HepG2 (cell line): ENCODE measurements around the gene ANKRD11. TPM values are rescaled to one million over a fixed set of nuclear protein-coding genes. Genes with fewer than 3 reads are reported as not detected.

Experiments
- ATAC-seq: fragments of 200-7000 bp; cut with Tn5 transposase; 3 replicates; pipeline ENCODE4 v1.9.1; 2020; ENCODE audit warnings: mild to moderate bottlenecking, moderate library complexity
- BruUV-seq: library from RNA; stranded (reverse); fragments of 400-500 nt; replicated peaks from 2 replicates; lab custom pipeline; 2021; lab: Mats Ljungman, UMichigan
- CTCF ChIA-PET: fragments of 300-600 bp; formaldehyde crosslinking; extraction: SDS; loops from one replicate; lab custom pipeline; 2021; ENCODE audit warnings: low total read pairs, inconsistent platforms, low intra/inter-chr PET ratio; lab: Yijun Ruan, JAX
- POLR2A ChIA-PET: fragments of 350-600 bp; sonication (Branson Sonifier 250); formaldehyde crosslinking; loops from one replicate; lab custom pipeline; 2020; ENCODE audit warnings: antibody characterized with exemption, inconsistent platforms; lab: Yijun Ruan, JAX
- DNase-seq: peaks from one replicate; pipeline ENCODE4 v3.0.0-alpha.2; 2015; ENCODE audit warnings: low spot score
- FAIRE-seq: peaks from 3 replicates; lab custom pipeline; 2011; peaks lifted over from hg19 to GRCh38; lab: Jason Lieb, UNC
- H2AFZ ChIP-seq: one replicate; pipeline ENCODE4 v1.6.1; 2011; ENCODE audit warnings: low read length, inconsistent platforms
- H3K27ac ChIP-seq: fragments of 300-600 bp; 3 replicates; pipeline ENCODE4 v1.8.0; 2011; ENCODE audit warnings: mixed run types, mild to moderate bottlenecking, mixed read lengths, low read length, inconsistent platforms; ENCODE audit not compliant: insufficient read depth; ENCODE audit errors: extremely low read length
- H3K27me3 ChIP-seq, 2 experiments: fragments of 200-600 bp in 1 of 2; 2 replicates in 1 of 2; 3 replicates in 1 of 2; pipeline versions ENCODE4 v1.6.0 to v1.8.0; 2011; ENCODE audit warnings: low read length in 2 of 2, mild to moderate bottlenecking in 2 of 2, moderate library complexity in 2 of 2, inconsistent platforms in 1 of 2; ENCODE audit not compliant: insufficient read depth in 2 of 2, control insufficient read depth in 1 of 2
- H3K36me3 ChIP-seq, 2 experiments: fragments of 200-600 bp in 1 of 2; replicated peaks in 1 of 2; 2 replicates in 1 of 2; 3 replicates in 1 of 2; pipeline versions ENCODE4 v1.5.1 to v1.8.0; 2011; ENCODE audit warnings: low read length in 2 of 2, inconsistent platforms in 1 of 2; ENCODE audit not compliant: insufficient read depth in 2 of 2, control insufficient read depth in 1 of 2
- H3K4me1 ChIP-seq: 2 replicates; pipeline ENCODE4 v1.5.1; 2012; ENCODE audit warnings: low read length, inconsistent platforms; ENCODE audit not compliant: insufficient read depth
- H3K4me2 ChIP-seq: 2 replicates; pipeline ENCODE4 v1.6.0; 2011; ENCODE audit warnings: low read depth, low read length, inconsistent platforms
- H3K4me3 ChIP-seq, 3 experiments: fragments of 200-600 bp in 1 of 3; sonication (generic), shearing (Covaris generic) in 1 of 3; replicated peaks in 1 of 3; 2 replicates each; pipeline ENCODE4 v1.5.1; 2011 to 2016; ENCODE audit warnings: low read length in 3 of 3, inconsistent platforms in 2 of 3, low read depth in 2 of 3, mild to moderate bottlenecking in 2 of 3, control low read depth in 1 of 3, mixed read lengths in 1 of 3; ENCODE audit not compliant: insufficient read depth in 1 of 3
- H3K79me2 ChIP-seq: one replicate; pipeline ENCODE4 v1.6.1; 2011; ENCODE audit warnings: low read length, inconsistent platforms; ENCODE audit not compliant: insufficient read depth
- H3K9ac ChIP-seq: 2 replicates; pipeline ENCODE4 v1.6.0; 2011; ENCODE audit warnings: mild to moderate bottlenecking, low read depth, low read length, inconsistent platforms; ENCODE audit not compliant: insufficient read depth
- H3K9me3 ChIP-seq: 2 replicates; pipeline ENCODE4 v1.5.1; 2012; ENCODE audit warnings: mild to moderate bottlenecking, low read length
- H4K20me1 ChIP-seq: 2 replicates; pipeline ENCODE4 v1.6.0; 2011; ENCODE audit warnings: inconsistent platforms, mild to moderate bottlenecking, low read length, moderate library complexity; ENCODE audit not compliant: insufficient read depth
- AGO2 ChIP-seq: fragments of 200-400 bp; formaldehyde crosslinking; optimal IDR thresholded peaks from 2 replicates; pipeline ENCODE3; 2017; ENCODE audit warnings: mild to moderate bottlenecking, low read depth, low read length, moderate library complexity
- HDAC6 ChIP-seq: fragments of 200-600 bp; sonication (generic); IDR thresholded peaks from 2 replicates; pipeline ENCODE4 v1.7.0; 2017; ENCODE audit warnings: mild to moderate bottlenecking, antibody characterized with exemption, low read length, low read depth
- HES4 ChIP-seq: sonication (generic); formaldehyde crosslinking; IDR thresholded peaks from 2 replicates; pipeline ENCODE4 v1.9.0; 2021; ENCODE audit warnings: mild to moderate bottlenecking, missing genetic modification reagents, borderline replicate concordance
- NPAS2 ChIP-seq: sonication (generic); formaldehyde crosslinking; IDR thresholded peaks from 2 replicates; pipeline ENCODE4 v1.8.0; 2022; ENCODE audit warnings: mild to moderate bottlenecking, missing genetic modification reagents, borderline replicate concordance
- NR2F1 ChIP-seq, 2 experiments: fragments of 450-650 bp in 1 of 2; formaldehyde crosslinking in 1 of 2; IDR thresholded peaks; 2 replicates each; pipeline versions ENCODE4 v1.5.0 to v1.6.1; 2016 to 2020; ENCODE audit warnings: mild to moderate bottlenecking in 1 of 2, missing compliant biosample characterization in 1 of 2, missing genetic modification reagents in 1 of 2, moderate library complexity in 1 of 2
- RBM22 ChIP-seq: fragments of 200-400 bp; formaldehyde crosslinking; optimal IDR thresholded peaks from 2 replicates; pipeline ENCODE3; 2017; ENCODE audit warnings: mild to moderate bottlenecking, low read length, moderate library complexity
- TOE1 ChIP-seq: sonication (generic); formaldehyde crosslinking; IDR thresholded peaks from 2 replicates; pipeline ENCODE4 v1.4.0; 2020; ENCODE audit warnings: mild to moderate bottlenecking, missing genetic modification reagents
- ZNF24 ChIP-seq: fragments of 450-650 bp; IDR thresholded peaks from 2 replicates; pipeline ENCODE4 v1.6.1; 2017; ENCODE audit warnings: antibody characterized with exemption, mild to moderate bottlenecking
- ZNF337 ChIP-seq: sonication (generic); formaldehyde crosslinking; IDR thresholded peaks from 2 replicates; pipeline ENCODE4 v1.5.1; 2020; ENCODE audit warnings: missing genetic modification reagents, low read depth, mild to moderate bottlenecking, borderline replicate concordance
- WGBS: methylation state at CpG from one replicate; pipeline ENCODE4 v1.1.6; 2017; ENCODE audit warnings: low lambda C conversion rate; 5-methylcytosine and 5-hydroxymethylcytosine counted together
- in situ Hi-C: cut with HindIII; loops from 2 replicates; pipeline ENCODE4 v1.10.0; 2017; ENCODE audit warnings: low pct_unique_long_range_greater_than_20kb; ENCODE audit not compliant: extremely low pct_ligation_motif_present
- intact Hi-C: fragments of 100-400 bp; cut with micrococcal nuclease; formaldehyde crosslinking; loops from one replicate; pipeline ENCODE4 v1.10.0; 2022; ENCODE audit not compliant: unreplicated experiment
- polyA plus RNA-seq, 8 experiments: library from polyadenylated mRNA; depleted of rRNA in 3 of 8; stranded (reverse) in 7 of 8; unstranded in 1 of 8; fragments of >200 nt; fragmentation: Illumina TruSeq in 4 of 8; extraction: Trizol in 4 of 8; gene quantifications; 2 replicates each; pipeline versions ENCODE4 v1.2.1 to v1.2.3, GENCODE V29; 2011 to 2016; ENCODE audit warnings: low read depth in 4 of 8, missing spikeins in 1 of 8, mixed read lengths in 1 of 8; ENCODE audit not compliant: insufficient read depth in 1 of 8
- total RNA-seq, 5 experiments: library from RNA; depleted of rRNA; stranded (reverse); fragments of >200 nt; fragmentation: Illumina TruSeq; extraction: Trizol; gene quantifications; 2 replicates each; pipeline ENCODE4 v1.2.3, GENCODE V29; 2016; ENCODE audit warnings: low read depth in 1 of 5
- TF ChIP-seq, protein P1 (sequence below): sonication (generic); formaldehyde crosslinking; IDR thresholded peaks from 2 replicates; pipeline ENCODE4 v1.4.0; 2020; ENCODE audit warnings: missing genetic modification reagents, borderline replicate concordance
- TF ChIP-seq, protein P2 (sequence below): sonication (generic); formaldehyde crosslinking; IDR thresholded peaks from 2 replicates; pipeline ENCODE4 v1.4.0; 2020; ENCODE audit warnings: missing genetic modification reagents, mild to moderate bottlenecking, borderline replicate concordance

ANKRD11 gene
- total and polyA plus RNA-seq, 2 of the 13 experiments (the other 11 are each of a cell fraction or from before 2014, with no cell fraction given): 21.4 to 38.4 TPM

DNA sequence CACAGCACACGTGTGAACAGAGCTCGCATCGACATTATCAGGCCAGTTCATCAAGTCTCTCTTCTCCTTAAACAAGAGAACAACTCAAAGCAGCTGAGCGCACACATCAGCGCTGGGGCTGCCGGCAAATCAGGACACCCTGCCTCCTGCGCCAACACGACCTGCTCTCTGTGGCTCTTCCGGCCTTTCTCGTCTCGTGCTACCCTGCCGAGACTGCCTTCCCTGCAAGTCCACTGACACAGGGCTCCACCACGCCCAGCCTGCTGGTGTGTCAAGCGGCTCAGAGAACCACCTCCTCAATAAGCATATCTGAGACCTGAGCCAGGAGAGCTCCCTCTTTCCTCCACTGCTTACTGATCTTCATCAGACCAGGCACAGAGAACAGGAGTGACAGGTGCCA is 176.0 kb downstream of the ANKRD11 start (continued):
- no peak for TF ChIP-seq HDAC6

DNA sequence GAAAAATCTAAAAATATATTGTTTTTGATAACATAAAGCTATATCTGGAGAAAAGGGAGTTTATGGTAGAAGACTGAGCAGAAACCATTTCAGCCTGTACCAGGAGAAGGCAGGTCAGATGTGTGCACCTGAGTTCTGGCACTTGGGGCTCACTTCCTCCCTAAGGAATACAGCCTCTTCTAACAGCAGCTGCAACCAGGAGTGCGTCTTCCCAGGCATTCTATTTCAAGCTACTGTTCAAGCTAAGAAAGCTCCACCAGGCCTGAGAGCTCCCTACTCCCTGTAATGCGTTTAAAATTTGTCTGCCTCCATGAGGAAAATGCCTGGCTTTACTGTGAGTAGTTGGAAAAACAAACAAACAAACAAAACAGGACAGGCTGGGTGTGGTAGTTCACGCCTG is 176.8 kb downstream of the ANKRD11 start:
- peaks cover 86% of the 10 kb centered on the region for H4K20me1 ChIP-seq
- no peak overlapping the region for H3K9ac ChIP-seq
- H3K27me3 ChIP-seq: no peaks in the 10 kb centered on the region
- no TSS peak for BruUV-seq
- DNase-seq (no peak), FAIRE-seq (no peak), ATAC-seq (no peak)
- ChIA-PET POLR2A (interaction anchor here (1.4 to 1.6 kb wide), 2 partner anchors 9 to 13 kb away, joined by 3 to 4 read pairs; no protein-coding TSS in a partner anchor), CTCF (no interaction called here)
- H3K4me3 ChIP-seq: no peak overlapping the region
- 0 out of 2 replicates have a peak, but pooled peaks cover 7% of the 10 kb centered on the region for H3K4me1 ChIP-seq
- H3K27ac ChIP-seq: no peak overlapping the region
- H3K36me3 ChIP-seq: peaks cover 34 to 81% of the 10 kb centered on the region in 2 experiments
- in situ Hi-C loops: no loop called here
- WGBS: 96% methylated on average over 3 of the region's 3 CpGs
- no peaks in the 10 kb centered on the region for H3K9me3 ChIP-seq
- H2AFZ ChIP-seq: no peak overlapping the region
- no peak overlapping the region for H3K4me2 ChIP-seq
- H3K79me2 ChIP-seq: peaks cover 98% of the 10 kb centered on the region
- intact Hi-C loops: no loop called here
- TF ChIP-seq RBM22: peak; percentile 84
- no peak for TF ChIP-seq TOE1 (CRISPR knock-in tag)

DNA sequence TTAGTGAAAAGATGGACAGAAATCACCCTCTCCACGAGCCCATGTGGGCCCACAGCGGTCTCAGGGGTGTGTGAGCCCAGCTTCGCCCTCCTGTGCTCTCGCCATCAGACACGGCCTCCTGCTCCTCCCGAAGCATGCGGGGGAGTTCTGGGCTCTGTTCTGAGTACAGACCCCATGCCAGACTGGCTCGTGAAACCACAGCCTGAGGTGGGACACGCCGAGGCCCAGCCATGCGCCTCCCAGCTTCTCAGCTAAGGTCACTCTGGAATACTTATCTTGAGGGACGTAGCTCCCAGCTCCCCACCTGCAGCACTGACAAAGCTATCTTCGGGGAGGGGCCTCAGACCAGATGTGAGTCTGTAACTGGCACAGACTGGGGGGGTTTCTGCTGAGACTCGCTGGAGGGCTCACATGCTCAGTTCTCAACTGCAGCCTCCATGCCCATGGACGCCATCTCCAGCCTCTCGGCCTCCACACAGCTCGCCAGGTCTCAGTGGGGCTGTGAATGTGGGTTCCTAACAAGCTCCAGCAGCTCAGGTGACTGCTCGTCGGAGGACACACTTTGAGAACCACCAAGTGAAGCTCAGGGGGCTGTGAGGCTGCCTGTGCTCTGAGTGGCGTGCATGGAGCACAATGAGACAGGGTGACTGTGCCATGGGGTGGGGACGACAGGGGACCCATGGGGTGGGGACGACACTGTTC is 177.6 kb downstream of the ANKRD11 start:
- POLR2A ChIA-PET: interaction anchor here (1.4 to 1.6 kb wide), 2 partner anchors 10 to 14 kb away, joined by 3 to 4 read pairs; no protein-coding TSS in a partner anchor
- no peaks in the 10 kb centered on the region for H3K9me3 ChIP-seq
- no peak for DNase-seq
- intact Hi-C loops (no loop called here), in situ Hi-C loops (no loop called here)
- peaks cover 98% of the 10 kb centered on the region for H3K79me2 ChIP-seq
- H3K9ac ChIP-seq: no peak overlapping the region
- 0 out of 2 replicates have a peak, but pooled peaks cover 7% of the 10 kb centered on the region for H3K4me1 ChIP-seq
- no peak overlapping the region for H3K4me2 ChIP-seq
- no peaks in the 10 kb centered on the region for H3K27me3 ChIP-seq
- no peak for FAIRE-seq
- ATAC-seq: no peak
- H4K20me1 ChIP-seq: peaks cover 86% of the 10 kb centered on the region
- H2AFZ ChIP-seq: no peak overlapping the region
- H3K36me3 ChIP-seq: peaks cover 33 to 84% of the 10 kb centered on the region in 2 experiments
- WGBS: 96% methylated on average over 20 of the region's 22 CpGs
- BruUV-seq: no TSS peak
- no peak overlapping the region for H3K4me3 ChIP-seq
- H3K27ac ChIP-seq: no peak overlapping the region
- CTCF ChIA-PET: no interaction called here
- TF ChIP-seq ZNF24 (no peak), AGO2 (peak; percentile 59), NPAS2 (CRISPR knock-in tag) (no peak), NR2F1 (CRISPR knock-in tag; IDR thresholded peaks at IDR 0.05) (no peak), RBM22 (peak; percentile 15), ZNF337 (CRISPR knock-in tag) (no peak), HES4 (CRISPR knock-in tag) (0 out of 2 replicates have a peak, but pooled peaks have one; percentile 50)
- TF ChIP-seq, protein P1, sequence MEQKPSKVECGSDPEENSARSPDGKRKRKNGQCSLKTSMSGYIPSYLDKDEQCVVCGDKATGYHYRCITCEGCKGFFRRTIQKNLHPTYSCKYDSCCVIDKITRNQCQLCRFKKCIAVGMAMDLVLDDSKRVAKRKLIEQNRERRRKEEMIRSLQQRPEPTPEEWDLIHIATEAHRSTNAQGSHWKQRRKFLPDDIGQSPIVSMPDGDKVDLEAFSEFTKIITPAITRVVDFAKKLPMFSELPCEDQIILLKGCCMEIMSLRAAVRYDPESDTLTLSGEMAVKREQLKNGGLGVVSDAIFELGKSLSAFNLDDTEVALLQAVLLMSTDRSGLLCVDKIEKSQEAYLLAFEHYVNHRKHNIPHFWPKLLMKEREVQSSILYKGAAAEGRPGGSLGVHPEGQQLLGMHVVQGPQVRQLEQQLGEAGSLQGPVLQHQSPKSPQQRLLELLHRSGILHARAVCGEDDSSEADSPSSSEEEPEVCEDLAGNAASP (CRISPR knock-in tag): no peak
- TF ChIP-seq, protein P2, sequence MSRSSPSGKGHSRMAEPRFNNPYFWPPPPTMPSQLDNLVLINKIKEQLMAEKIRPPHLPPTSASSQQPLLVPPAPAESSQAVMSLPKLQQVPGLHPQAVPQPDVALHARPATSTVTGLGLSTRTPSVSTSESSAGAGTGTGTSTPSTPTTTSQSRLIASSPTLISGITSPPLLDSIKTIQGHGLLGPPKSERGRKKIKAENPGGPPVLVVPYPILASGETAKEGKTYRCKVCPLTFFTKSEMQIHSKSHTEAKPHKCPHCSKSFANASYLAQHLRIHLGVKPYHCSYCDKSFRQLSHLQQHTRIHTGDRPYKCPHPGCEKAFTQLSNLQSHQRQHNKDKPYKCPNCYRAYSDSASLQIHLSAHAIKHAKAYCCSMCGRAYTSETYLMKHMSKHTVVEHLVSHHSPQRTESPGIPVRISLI (CRISPR knock-in tag): no peak
